Panc1 (cell line): ENCODE measurements around the gene TTC28.

ENCODE experiments used
- CTCF ChIP-seq: fragments of 450-650 bp; IDR thresholded peaks from 2 replicates; pipeline ENCODE4 v1.5.1; 2017; ENCODE audit warnings: mild to moderate bottlenecking
- TCF7L2 ChIP-seq: IDR thresholded peaks from 2 replicates; pipeline ENCODE4 v1.6.1; 2011; ENCODE audit warnings: mild to moderate bottlenecking, low read depth, low read length, inconsistent platforms

- TF ChIP-seq CTCF (no peak), TCF7L2 (no peak)
These were observed 678.3 kb downstream of the TTC28 start for GRCh38 chr22:28001171-28001835.
